NT2/D1 (cell line): ENCODE measurements around the gene METTL25.

ENCODE experiments used
- SUZ12 ChIP-seq: IDR thresholded peaks from 2 replicates; pipeline ENCODE4 v1.6.1; 2011; ENCODE audit not compliant: insufficient read length, insufficient read depth; ENCODE audit errors: extremely low read depth
- YY1 ChIP-seq: IDR thresholded peaks from 2 replicates; pipeline ENCODE4 v1.6.1; 2011; ENCODE audit not compliant: insufficient read length, insufficient read depth

DNA sequence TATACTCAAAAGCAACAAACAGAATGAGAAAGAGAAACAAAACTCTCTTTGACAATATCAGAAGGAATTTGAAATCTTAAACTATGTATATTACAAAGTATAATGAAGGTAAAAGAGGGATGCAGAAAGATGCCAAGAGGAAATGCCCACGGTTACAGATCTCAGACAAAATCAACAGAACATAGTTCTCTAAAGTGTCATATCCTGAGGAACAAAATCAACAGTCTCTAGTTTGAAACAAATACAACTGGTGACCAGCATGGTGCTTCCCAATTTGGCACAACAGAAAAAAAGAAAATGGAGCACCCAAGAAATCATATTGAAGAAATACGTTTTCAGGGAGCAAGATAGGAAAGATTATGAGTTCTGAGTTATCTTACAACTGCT is 116.5 kb downstream of the METTL25 start:
- no peak for TF ChIP-seq YY1
- TF ChIP-seq SUZ12 = no peak
